H1 (cell line): ENCODE results near the gene RXFP1. TPM values are rescaled to one million over a fixed set of nuclear protein-coding genes. Genes with fewer than 3 reads are reported as not detected.

Experiments
- CTCF ChIA-PET: fragments of 300-600 bp; sonication (Branson Sonifier 250); formaldehyde crosslinking; loops from one replicate; lab custom pipeline; 2021; ENCODE audit not compliant: partially characterized antibody; lab: Charles Lee
- POLR2A ChIA-PET: fragments of 300-600 bp; sonication (Branson Sonifier 250); formaldehyde crosslinking; loops from one replicate; lab custom pipeline; 2021; ENCODE audit warnings: inconsistent platforms; ENCODE audit not compliant: partially characterized antibody; lab: Charles Lee
- DNase-seq, 2 experiments: peaks; one replicate each; pipeline versions ENCODE4 v3.0.0 to v3.0.0-alpha.2; 2010 to 2022; ENCODE audit warnings: low spot score in 2 of 2, low read depth in 1 of 2, mixed read lengths in 1 of 2
- FAIRE-seq: peaks from 2 replicates; lab custom pipeline; 2011; peaks lifted over from hg19 to GRCh38; lab: Jason Lieb, UNC
- H2AFZ ChIP-seq: 2 replicates; pipeline ENCODE4 v1.8.1; 2012; ENCODE audit warnings: low read length, inconsistent platforms
- H2AK5ac ChIP-seq: 2 replicates; pipeline ENCODE4 v1.6.1; 2013; ENCODE audit warnings: low read depth, low read length
- H2BK120ac ChIP-seq: replicated peaks from 2 replicates; pipeline ENCODE3; 2013; ENCODE audit warnings: low read depth, low read length, inconsistent platforms
- H2BK12ac ChIP-seq: 2 replicates; pipeline ENCODE4 v1.6.1; 2013; ENCODE audit warnings: low read depth, low read length
- H2BK15ac ChIP-seq: 2 replicates; pipeline ENCODE4 v1.6.1; 2013; ENCODE audit warnings: low read length
- H2BK20ac ChIP-seq: 2 replicates; pipeline ENCODE4 v1.6.1; 2013; ENCODE audit warnings: low read length
- H2BK5ac ChIP-seq: 2 replicates; pipeline ENCODE4 v1.6.1; 2013; ENCODE audit warnings: low read depth, low read length
- H3K14ac ChIP-seq: 2 replicates; pipeline ENCODE4 v1.6.1; 2013; ENCODE audit warnings: inconsistent platforms; ENCODE audit not compliant: insufficient read length
- H3K18ac ChIP-seq: 2 replicates; pipeline ENCODE4 v1.6.1; 2013; ENCODE audit warnings: low read length; ENCODE audit errors: extremely low read depth
- H3K23ac ChIP-seq: 2 replicates; pipeline ENCODE4 v1.6.1; 2013; ENCODE audit warnings: inconsistent platforms; ENCODE audit not compliant: insufficient read length
- H3K23me2 ChIP-seq: 2 replicates; pipeline ENCODE4 v1.6.1; 2013; ENCODE audit warnings: low read depth, low read length
- H3K27ac ChIP-seq: 2 replicates; pipeline ENCODE4 v1.6.1; 2011; ENCODE audit warnings: low read depth, low read length, inconsistent platforms
- H3K27me3 ChIP-seq, 4 experiments: replicated peaks in 1 of 4; 1 replicate in 1 of 4; 2 replicates in 3 of 4; pipeline versions ENCODE4 v1.6.1 to v1.8.1; 2011 to 2013; ENCODE audit warnings: low read length in 3 of 4, mild to moderate bottlenecking in 3 of 4, inconsistent platforms in 2 of 4, mixed read lengths in 2 of 4, moderate library complexity in 1 of 4; ENCODE audit not compliant: control insufficient read depth in 3 of 4, insufficient read depth in 3 of 4; ENCODE audit errors: extremely low read depth in 1 of 4
- H3K36me3 ChIP-seq, 4 experiments: 2 replicates each; pipeline versions ENCODE4 v1.6.1 to v1.8.1; 2011 to 2013; ENCODE audit warnings: mild to moderate bottlenecking in 4 of 4, low read length in 3 of 4, moderate library complexity in 2 of 4, control low read depth in 1 of 4, inconsistent platforms in 1 of 4; ENCODE audit not compliant: insufficient read depth in 4 of 4, control insufficient read depth in 2 of 4
- H3K4ac ChIP-seq: replicated peaks from 2 replicates; pipeline ENCODE3; 2013; ENCODE audit warnings: low read length, low read depth, mixed read lengths, inconsistent platforms; ENCODE audit not compliant: insufficient read length
- H3K4me1 ChIP-seq, 4 experiments: replicated peaks in 1 of 4; 1 replicate in 1 of 4; 2 replicates in 3 of 4; pipeline versions ENCODE4 v1.6.1 to v1.8.1; 2011 to 2013; ENCODE audit warnings: low read length in 3 of 4, inconsistent platforms in 2 of 4, mixed read lengths in 1 of 4; ENCODE audit not compliant: insufficient read depth in 4 of 4, control insufficient read depth in 3 of 4
- H3K4me2 ChIP-seq, 2 experiments: 2 replicates each; pipeline versions ENCODE4 v1.6.1 to v1.8.1; 2011 to 2013; ENCODE audit warnings: low read depth in 2 of 2, low read length in 2 of 2, control low read depth in 1 of 2, inconsistent platforms in 1 of 2, mild to moderate bottlenecking in 1 of 2; ENCODE audit not compliant: insufficient read depth in 1 of 2
- H3K4me3 ChIP-seq, 4 experiments: fragments of 200-600, 300-600 bp in 1 of 4; sonication (generic), shearing (Covaris generic), sonication (Bioruptor Twin) in 1 of 4; 2 replicates each; pipeline versions ENCODE4 v1.5.1 to v1.8.1; 2011 to 2016; ENCODE audit warnings: low read length in 4 of 4, low read depth in 3 of 4, control low read depth in 2 of 4, inconsistent platforms in 2 of 4, mild to moderate bottlenecking in 2 of 4, mixed read lengths in 1 of 4, moderate library complexity in 1 of 4; ENCODE audit not compliant: insufficient read depth in 2 of 4; ENCODE audit errors: extremely low read depth in 1 of 4
- H3K56ac ChIP-seq: replicated peaks from 2 replicates; pipeline ENCODE3; 2013; ENCODE audit warnings: low read depth, mild to moderate bottlenecking, mixed read lengths, low read length, inconsistent platforms; ENCODE audit not compliant: insufficient read length
- H3K79me1 ChIP-seq: 2 replicates; pipeline ENCODE4 v1.6.1; 2013; ENCODE audit warnings: low read depth, low read length, control low read depth
- H3K79me2 ChIP-seq, 2 experiments: 2 replicates each; pipeline versions ENCODE4 v1.6.1 to v1.8.1; 2012 to 2013; ENCODE audit warnings: low read length in 2 of 2, mild to moderate bottlenecking in 2 of 2, inconsistent platforms in 1 of 2; ENCODE audit not compliant: insufficient read depth in 2 of 2, control insufficient read depth in 1 of 2
- H3K9ac ChIP-seq, 4 experiments: replicated peaks in 1 of 4; 1 replicate in 1 of 4; 2 replicates in 3 of 4; pipeline versions ENCODE4 v1.6.1 to v1.8.1; 2011 to 2013; ENCODE audit warnings: low read depth in 3 of 4, low read length in 3 of 4, control low read depth in 2 of 4, mild to moderate bottlenecking in 2 of 4, moderate library complexity in 2 of 4, inconsistent platforms in 1 of 4; ENCODE audit errors: extremely low read depth in 1 of 4
- H3K9me3 ChIP-seq, 2 experiments: 2 replicates each; pipeline versions ENCODE4 v1.6.1 to v1.8.1; 2012 to 2013; ENCODE audit warnings: mild to moderate bottlenecking in 2 of 2, moderate library complexity in 2 of 2, control low read depth in 1 of 2, inconsistent platforms in 1 of 2, low read depth in 1 of 2, low read length in 1 of 2, mixed read lengths in 1 of 2; ENCODE audit not compliant: insufficient read depth in 2 of 2
- H4K20me1 ChIP-seq, 2 experiments: replicated peaks in 1 of 2; 2 replicates each; pipeline versions ENCODE3 to v1.8.1; 2011 to 2013; ENCODE audit warnings: inconsistent platforms in 2 of 2, low read length in 2 of 2, mild to moderate bottlenecking in 1 of 2; ENCODE audit not compliant: insufficient read depth in 2 of 2, control insufficient read depth in 1 of 2
- H4K5ac ChIP-seq: 2 replicates; pipeline ENCODE4 v1.6.1; 2013; ENCODE audit warnings: low read length, low read depth, mixed read lengths, inconsistent platforms; ENCODE audit not compliant: insufficient read length
- H4K8ac ChIP-seq: 2 replicates; pipeline ENCODE4 v1.8.0; 2013; ENCODE audit warnings: mild to moderate bottlenecking, moderate library complexity, low read length, inconsistent platforms; ENCODE audit not compliant: insufficient read depth; ENCODE audit errors: extremely low read depth
- H4K91ac ChIP-seq: replicated peaks from 2 replicates; pipeline ENCODE3; 2013; ENCODE audit warnings: low read length, mixed read lengths, inconsistent platforms; ENCODE audit not compliant: insufficient read length
- CBX5 ChIP-seq: fragments of 300-800, 300-1000 bp; sonication (generic); IDR thresholded peaks from 2 replicates; pipeline ENCODE4 v1.7.1; 2016; ENCODE audit warnings: antibody characterized with exemption, low read length, low read depth
- CHD2 ChIP-seq: IDR thresholded peaks from 2 replicates; pipeline ENCODE4 v1.6.1; 2012; ENCODE audit warnings: low read length, improper control_type of control experiment
- CTBP2 ChIP-seq: IDR thresholded peaks from 2 replicates; pipeline ENCODE4 v1.7.0; 2011; ENCODE audit warnings: borderline replicate concordance, mild to moderate bottlenecking, moderate library complexity, mixed read lengths, low read length; ENCODE audit not compliant: insufficient read depth, insufficient read length
- EP300 ChIP-seq, 2 experiments: IDR thresholded peaks; 1 replicate in 1 of 2; 2 replicates in 1 of 2; pipeline ENCODE4 v1.6.1; 2011 to 2012; ENCODE audit warnings: low read depth in 2 of 2, low read length in 2 of 2, mild to moderate bottlenecking in 2 of 2, borderline replicate concordance in 1 of 2, inconsistent platforms in 1 of 2, moderate library complexity in 1 of 2
- GTF2F1 ChIP-seq: IDR thresholded peaks from 2 replicates; pipeline ENCODE4 v1.6.1; 2012; ENCODE audit warnings: low read depth, low read length, improper control_type of control experiment, borderline replicate concordance
- JUND ChIP-seq: IDR thresholded peaks from 2 replicates; pipeline ENCODE4 v1.6.1; 2011; ENCODE audit warnings: mild to moderate bottlenecking, improper control_type of control experiment, low read length
- KDM4A ChIP-seq: IDR thresholded peaks from one replicate; pipeline ENCODE4 v1.7.1; 2012; ENCODE audit warnings: low read depth, mild to moderate bottlenecking, moderate library complexity, low read length, inconsistent platforms; ENCODE audit not compliant: severe bottlenecking
- NANOG ChIP-seq: IDR thresholded peaks from 2 replicates; pipeline ENCODE4 v1.6.1; 2011; ENCODE audit warnings: low read length, low read depth, mild to moderate bottlenecking, inconsistent platforms; ENCODE audit not compliant: insufficient read depth, poor library complexity, severe bottlenecking
- SIX5 ChIP-seq: IDR thresholded peaks from 2 replicates; pipeline ENCODE4 v1.6.1; 2011; ENCODE audit warnings: mild to moderate bottlenecking, low read depth, low read length
- SP1 ChIP-seq: IDR thresholded peaks from 2 replicates; pipeline ENCODE4 v1.6.1; 2011; ENCODE audit warnings: low read depth, low read length
- SRF ChIP-seq: IDR thresholded peaks from 2 replicates; pipeline ENCODE4 v1.6.1; 2011; ENCODE audit warnings: mild to moderate bottlenecking, low read depth, low read length, moderate library complexity
- TEAD4 ChIP-seq: IDR thresholded peaks from 2 replicates; pipeline ENCODE4 v1.6.1; 2012; ENCODE audit warnings: low read depth, low read length, inconsistent platforms, mixed read lengths
- YY1 ChIP-seq: IDR thresholded peaks from 2 replicates; pipeline ENCODE4 v1.6.1; 2011; ENCODE audit warnings: low read depth, mild to moderate bottlenecking, low read length
- ZNF274 ChIP-seq: IDR thresholded peaks from 2 replicates; pipeline ENCODE4 v1.7.0; 2012; ENCODE audit warnings: low read length, borderline replicate concordance; ENCODE audit errors: extremely low read depth
- WGBS, 2 experiments: shearing (Covaris generic) in 1 of 2; methylation state at CpG; one replicate each; pipeline versions ENCODE4 v1.1.6 to v1.1.7; 2013 to 2015; ENCODE audit warnings: low lambda C conversion rate in 2 of 2, mixed read lengths in 2 of 2, inconsistent platforms in 1 of 2, low coverage in 1 of 2, missing lambda C conversion rate in 1 of 2; ENCODE audit not compliant: insufficient replicate concordance in 2 of 2, insufficient coverage in 1 of 2, insufficient read length in 1 of 2; ENCODE audit errors: extremely low coverage in 1 of 2, missing lambda C conversion rate in 1 of 2; 5-methylcytosine and 5-hydroxymethylcytosine counted together
- polyA plus RNA-seq, 7 experiments: library from polyadenylated mRNA; depleted of rRNA in 3 of 7; stranded (reverse) in 5 of 7; unstranded in 2 of 7; fragments of >200 nt in 5 of 7; fragments of 200-250 nt in 2 of 7; gene quantifications; 1 replicate in 5 of 7; 2 replicates in 1 of 7; 4 replicates in 1 of 7; pipeline versions ENCODE4 v1.2.1 to v1.2.3, GENCODE V29; 2011 to 2013; ENCODE audit warnings: missing spikeins in 2 of 7, mixed read lengths in 2 of 7
- total RNA-seq: library from RNA; stranded (reverse); fragmentation: NEBNext Ultra II Directional; extraction: Animal tissue kit (Norgen Biotek cat#: 25700); gene quantifications from 2 replicates; pipeline ENCODE4 v1.2.1, GENCODE V29; 2021

RXFP1 gene
- total and polyA plus RNA-seq, 2 of the 8 experiments (the other 6 are each of a cell fraction or from before 2014, with no cell fraction given), result 0.14 to 0.56 TPM

- Histone ChIP-seq H2AFZ (peak overlapping the region; percentile 56; the same call in 1 of the 2 replicates), H2BK12ac (no peak overlapping the region), H3K4me3 (no peak overlapping the region), H2BK15ac (no peak overlapping the region), H3K56ac (no peak overlapping the region), H2BK5ac (no peak overlapping the region), H3K4ac (no peak overlapping the region), H2BK120ac (no peak overlapping the region), H4K91ac (no peak overlapping the region), H3K9me3 (no peaks in the 10 kb centered on the region), H3K36me3 (no peaks in the 10 kb centered on the region), H4K8ac (no peak overlapping the region), H3K27ac (no peak overlapping the region), H2AK5ac (no peak overlapping the region), H4K5ac (no peak overlapping the region), H4K20me1 (no peaks in the 10 kb centered on the region), H3K27me3 (no peaks in the 10 kb centered on the region), H3K14ac (no peak overlapping the region), H3K18ac (no peak overlapping the region), H3K79me1 (no peaks in the 10 kb centered on the region), H3K9ac (no peak overlapping the region), H3K79me2 (no peaks in the 10 kb centered on the region), H3K23ac (no peak overlapping the region), H3K4me2 (no peak overlapping the region), H3K23me2 (no peaks in the 10 kb centered on the region), H3K4me1 (no peaks in the 10 kb centered on the region; a peak in 1 of 7 replicates), H2BK20ac (0 out of 2 replicates have a peak overlapping the region, but pooled peaks have one; percentile 13)
- no peak for DNase-seq
- ChIA-PET POLR2A (no interaction called here), CTCF (interaction anchor here (0.6 to 1.7 kb wide), 2 partner anchors 43 to 791 kb away, joined by 3 to 4 read pairs; no protein-coding TSS in a partner anchor)
- no peak for FAIRE-seq
- WGBS, 2 experiments, result 84% methylated on average over 7 of the region's 7 CpGs; no CpG with 5 or more reads in 1 of the 2 experiments
- no peak for TF ChIP-seq CTBP2
- no peak for TF ChIP-seq ZNF274
- no peak for TF ChIP-seq SIX5
- no peak for TF ChIP-seq KDM4A
- TF ChIP-seq SP1, result no peak
- no peak for TF ChIP-seq NANOG
- TF ChIP-seq YY1, result no peak
- TF ChIP-seq SRF, result no peak
- no peak for TF ChIP-seq CHD2
- no peak for TF ChIP-seq TEAD4
- no peak for TF ChIP-seq JUND
- no peak for TF ChIP-seq EP300 (IDR thresholded peaks at IDR 0.05; ENCODE audit: borderline replicate concordance in 1 of 2, low read depth in 2 of 2, low read length in 2 of 2)
- no peak for TF ChIP-seq CBX5
- no peak for TF ChIP-seq GTF2F1
Observed at GRCh38 chr4:158523990-158524535, 2.4 kb downstream of the RXFP1 start.
